OCI-LY3 (cell line): ENCODE results near the gene SPX.

Experiments
- CTCF ChIP-seq: fragments of 200-600, 300-600 bp; sonication (generic); IDR thresholded peaks from 2 replicates; pipeline ENCODE4 v1.5.1; 2014; ENCODE audit warnings: antibody characterized with exemption, low read length, low read depth
- EZH2phosphoT487 ChIP-seq: fragments of 200-600 bp; shearing (Covaris generic); IDR thresholded peaks from 2 replicates; pipeline ENCODE4 v1.6.1; 2018; ENCODE audit warnings: antibody characterized with exemption, mixed run types, low read depth

- TF ChIP-seq CTCF (no peak), EZH2phosphoT487 (no peak)
Observed at GRCh38 chr12:21529456-21529855, 3.4 kb downstream of the SPX start.
